ENCODE results near the gene CDH15. TPM values are rescaled to one million over a fixed set of nuclear protein-coding genes. Genes with fewer than 3 reads are reported as not detected.

Gene CDH15
- total RNA-seq, 1 donor from 2014 or later: not detected

- Mint-ChIP-seq H3K4me3 (no peak overlapping the region), H3K27me3 (ENCODE audit: low read depth) (peaks cover 3% of the 10 kb centered on the region)
- DNase-seq (ENCODE audit: low read depth, low spot score): no peak
Measured at GRCh38 chr16:89156740-89157645, 14.6 kb upstream of the CDH15 start.

DNA sequence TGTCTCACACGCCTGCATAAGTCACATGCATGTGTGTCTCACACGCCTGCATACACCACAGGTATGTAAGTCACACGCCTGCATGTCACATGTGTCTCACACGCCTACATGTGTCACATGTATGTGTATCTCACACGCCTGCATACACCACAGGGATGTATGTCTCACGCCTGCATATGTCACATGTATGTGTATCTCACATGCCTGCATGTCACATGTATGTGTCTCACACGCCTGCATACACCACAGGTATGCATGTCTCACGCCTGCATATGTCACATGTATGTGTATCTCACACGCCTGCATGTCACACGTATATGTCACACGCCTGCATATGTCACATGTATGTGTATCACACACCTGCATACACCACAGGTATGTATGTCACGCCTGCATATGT, 13.8 kb upstream of the CDH15 start:
- Mint-ChIP-seq H3K27ac (ENCODE audit: unreplicated experiment) (no peak overlapping the region), H3K36me3 (ENCODE audit: low read depth) (no peaks in the 10 kb centered on the region), H3K4me1 (peaks cover 14% of the 10 kb centered on the region), H3K9me3 (no peaks in the 10 kb centered on the region), H3K4me3 (no peak overlapping the region), H3K27me3 (ENCODE audit: low read depth) (peaks cover 5% of the 10 kb centered on the region)
- TF ChIP-seq, protein P1, sequence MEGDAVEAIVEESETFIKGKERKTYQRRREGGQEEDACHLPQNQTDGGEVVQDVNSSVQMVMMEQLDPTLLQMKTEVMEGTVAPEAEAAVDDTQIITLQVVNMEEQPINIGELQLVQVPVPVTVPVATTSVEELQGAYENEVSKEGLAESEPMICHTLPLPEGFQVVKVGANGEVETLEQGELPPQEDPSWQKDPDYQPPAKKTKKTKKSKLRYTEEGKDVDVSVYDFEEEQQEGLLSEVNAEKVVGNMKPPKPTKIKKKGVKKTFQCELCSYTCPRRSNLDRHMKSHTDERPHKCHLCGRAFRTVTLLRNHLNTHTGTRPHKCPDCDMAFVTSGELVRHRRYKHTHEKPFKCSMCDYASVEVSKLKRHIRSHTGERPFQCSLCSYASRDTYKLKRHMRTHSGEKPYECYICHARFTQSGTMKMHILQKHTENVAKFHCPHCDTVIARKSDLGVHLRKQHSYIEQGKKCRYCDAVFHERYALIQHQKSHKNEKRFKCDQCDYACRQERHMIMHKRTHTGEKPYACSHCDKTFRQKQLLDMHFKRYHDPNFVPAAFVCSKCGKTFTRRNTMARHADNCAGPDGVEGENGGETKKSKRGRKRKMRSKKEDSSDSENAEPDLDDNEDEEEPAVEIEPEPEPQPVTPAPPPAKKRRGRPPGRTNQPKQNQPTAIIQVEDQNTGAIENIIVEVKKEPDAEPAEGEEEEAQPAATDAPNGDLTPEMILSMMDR (conservative IDR thresholded peaks at IDR 0.05): no peak
- DNase-seq (ENCODE audit: low read depth, low spot score): no peak

More at GRCh38 chr16:89156740-89157645, 14.6 kb upstream of the CDH15 start:
- Mint-ChIP-seq H3K27ac (ENCODE audit: unreplicated experiment) (no peak overlapping the region), H3K4me1 (peaks cover 11% of the 10 kb centered on the region), H3K9me3 (no peaks in the 10 kb centered on the region), H3K36me3 (ENCODE audit: low read depth) (no peaks in the 10 kb centered on the region)
- TF ChIP-seq, protein P1 (conservative IDR thresholded peaks at IDR 0.05): no peak

DNA sequence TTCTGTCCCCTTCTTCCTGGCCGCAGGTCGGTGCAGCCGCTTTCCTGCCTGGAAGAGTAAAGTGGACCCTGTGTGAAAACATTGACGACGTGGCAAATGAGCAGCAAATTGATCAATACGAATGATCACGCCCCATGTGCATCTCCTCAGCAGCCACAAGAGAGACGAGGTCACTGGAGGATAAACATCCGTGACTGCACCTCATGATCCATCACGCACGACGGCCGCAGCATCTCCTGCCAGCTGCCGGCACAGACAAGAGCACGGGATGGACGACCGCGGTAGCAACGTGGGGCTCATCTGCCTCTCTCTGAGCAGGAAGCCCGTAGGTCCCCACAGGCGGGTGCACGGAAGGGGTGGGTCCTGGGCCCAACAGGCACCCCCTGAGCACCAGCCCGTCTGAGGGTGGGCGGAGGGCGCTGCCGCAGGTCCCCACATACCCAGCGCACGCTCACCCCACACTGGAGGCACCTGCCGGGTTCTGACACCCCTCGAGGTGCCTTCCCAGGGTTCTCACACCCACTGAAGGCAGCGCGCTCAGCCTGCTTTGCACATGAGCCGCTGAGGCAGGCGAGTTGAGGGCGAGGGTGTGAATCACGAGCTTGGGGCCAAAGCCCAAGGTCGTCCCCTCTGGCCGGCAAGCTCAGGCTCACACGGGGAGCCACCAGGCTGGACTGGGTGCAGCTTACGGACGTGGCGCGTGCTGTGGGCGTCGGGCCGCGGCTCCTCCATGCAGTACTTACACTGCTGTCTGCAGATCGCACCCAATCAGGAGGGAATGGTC, 12.3 kb upstream of the CDH15 start:
- Mint-ChIP-seq H3K4me3 (no peak overlapping the region), H3K36me3 (ENCODE audit: low read depth) (no peaks in the 10 kb centered on the region), H3K27ac (ENCODE audit: unreplicated experiment) (no peak overlapping the region), H3K9me3 (no peaks in the 10 kb centered on the region), H3K27me3 (ENCODE audit: low read depth) (peaks cover 5% of the 10 kb centered on the region), H3K4me1 (peaks cover 17% of the 10 kb centered on the region)
- DNase-seq (ENCODE audit: low read depth, low spot score): no peak
- TF ChIP-seq, protein P1 (conservative IDR thresholded peaks at IDR 0.05): no peak

GRCh38 chr16:89159850-89160354, 11.6 kb upstream of the CDH15 start:
- Mint-ChIP-seq H3K4me3 (no peak overlapping the region), H3K27me3 (ENCODE audit: low read depth) (peaks cover 5% of the 10 kb centered on the region), H3K9me3 (no peaks in the 10 kb centered on the region), H3K36me3 (ENCODE audit: low read depth) (no peaks in the 10 kb centered on the region), H3K27ac (ENCODE audit: unreplicated experiment) (no peak overlapping the region), H3K4me1 (peaks cover 21% of the 10 kb centered on the region)
- TF ChIP-seq, protein P1 (conservative IDR thresholded peaks at IDR 0.05): no peak
- DNase-seq (ENCODE audit: low read depth, low spot score): no peak

GRCh38 chr16:89160977-89161701, 10.4 kb upstream of the CDH15 start:
- Mint-ChIP-seq H3K9me3 (no peaks in the 10 kb centered on the region), H3K4me3 (no peak overlapping the region), H3K36me3 (ENCODE audit: low read depth) (no peaks in the 10 kb centered on the region), H3K27me3 (ENCODE audit: low read depth) (peaks cover 5% of the 10 kb centered on the region), H3K4me1 (peaks cover 12% of the 10 kb centered on the region), H3K27ac (ENCODE audit: unreplicated experiment) (no peak overlapping the region)
- TF ChIP-seq, protein P1 (conservative IDR thresholded peaks at IDR 0.05): no peak
- DNase-seq (ENCODE audit: low read depth, low spot score): no peak
